Body of pancreas (tissue), 4 donors: Measurements from ENCODE around the gene AMH. TPM values are rescaled to one million over a fixed set of nuclear protein-coding genes. Genes with fewer than 3 reads are reported as not detected.

Source experiments
- ATAC-seq: fragments of 150-250 bp; one replicate; pipeline ENCODE4 v1.9.1; 2016
- DNase-seq, 4 donors: peaks; one replicate each; pipeline ENCODE4 v3.0.0-alpha.2; 2019
- H3K27ac ChIP-seq, 4 donors: fragments of 200-600 bp; sonication (generic); 1 replicate in 3 of 4; 2 replicates in 1 of 4; pipeline versions ENCODE4 v1.5.1 to v1.6.1; 2016 to 2019; ENCODE audit warnings: mild to moderate bottlenecking in 1 of 4, mixed read lengths in 1 of 4, moderate library complexity in 1 of 4
- H3K27me3 ChIP-seq, 2 donors: fragments of 200-600 bp; sonication (generic); one replicate each; pipeline ENCODE4 v1.6.0; 2016; ENCODE audit warnings: mild to moderate bottlenecking in 1 of 2
- H3K36me3 ChIP-seq, 2 donors: fragments of 200-600 bp; sonication (generic); replicated peaks in 1 of 2; 2 replicates each; pipeline ENCODE4 v1.5.1; 2016; ENCODE audit warnings: low read depth in 2 of 2; ENCODE audit not compliant: insufficient read depth in 1 of 2
- H3K4me1 ChIP-seq: fragments of 200-600 bp; sonication (generic); one replicate; pipeline ENCODE4 v1.6.0; 2016
- H3K4me3 ChIP-seq, 2 donors: fragments of 200-600 bp; sonication (generic); 1 replicate in 1 of 2; 2 replicates in 1 of 2; pipeline ENCODE4 v1.5.1; 2016 to 2019
- H3K9me3 ChIP-seq, 3 donors: fragments of 200-600 bp; sonication (generic); 1 replicate in 2 of 3; 2 replicates in 1 of 3; pipeline ENCODE4 v1.5.1; 2016
- POLR2A ChIP-seq, 3 donors: fragments of 450-650 bp; IDR thresholded peaks; one replicate each; pipeline ENCODE4 v1.6.1; 2016; ENCODE audit warnings: antibody characterized with exemption in 3 of 3, mild to moderate bottlenecking in 2 of 3
- WGBS, 2 donors: methylation state at CpG; one replicate each; pipeline ENCODE4 v1.1.5; 2017; 5-methylcytosine and 5-hydroxymethylcytosine counted together
- intact Hi-C: fragments of 100-400 bp; cut with DNase I; formaldehyde crosslinking; loops from one replicate; pipeline ENCODE4 v1.15.1; 2023
- total RNA-seq, 2 donors: library from RNA; depleted of rRNA; stranded (reverse); fragments of >200 nt; gene quantifications; one replicate each; pipeline ENCODE4 v1.1.0, GENCODE V29; 2016
- TF ChIP-seq, protein P1 (sequence below), 7 experiments: fragments of 450-650 bp in 4 of 7; fragments of 200-600 bp in 3 of 7; sonication (generic) in 3 of 7; IDR thresholded peaks; one replicate each; pipeline ENCODE4 v1.5.1; 2016 to 2019; ENCODE audit warnings: antibody characterized with exemption in 7 of 7

Gene AMH
- total RNA-seq, 2 donors from 2014 or later: 0.99 to 11.7 TPM

DNA sequence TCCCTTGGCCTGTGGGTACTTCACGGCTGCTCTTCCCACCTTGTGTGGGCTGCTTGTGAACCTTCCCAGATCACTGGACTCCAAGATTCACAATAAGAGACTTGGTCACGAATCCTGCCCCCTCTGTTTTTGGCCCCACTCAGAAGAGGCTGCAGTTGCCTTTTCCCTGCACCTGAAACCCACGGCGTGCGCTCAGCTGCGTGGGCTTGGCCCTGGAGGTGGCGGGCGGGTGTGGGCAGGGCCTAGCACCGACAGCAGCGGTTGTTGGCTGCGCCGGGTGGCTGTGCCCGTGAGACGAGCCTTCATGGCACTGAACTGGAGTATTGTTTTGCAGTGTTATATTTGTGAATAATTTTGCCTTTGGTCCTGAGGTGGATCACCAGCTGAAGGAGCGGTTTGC lies 46.8 kb upstream of the AMH start:
- Histone ChIP-seq H3K4me3 (no peak overlapping the region), H3K36me3 (peaks cover 0 to 2% of the 10 kb centered on the region in 2 donors), H3K27ac (no peak overlapping the region), H3K4me1 (no peaks in the 10 kb centered on the region), H3K27me3 (no peaks in the 10 kb centered on the region), H3K9me3 (no peaks in the 10 kb centered on the region)
- 90 to 94% methylated on average over 9 to 15 of the region's 15 CpGs for WGBS, 2 donors
- DNase-seq (no peak), ATAC-seq (no peak)
- intact Hi-C loops: no loop called here
- no peak for TF ChIP-seq POLR2A (IDR thresholded peaks at IDR 0.05)
- TF ChIP-seq, protein P1, sequence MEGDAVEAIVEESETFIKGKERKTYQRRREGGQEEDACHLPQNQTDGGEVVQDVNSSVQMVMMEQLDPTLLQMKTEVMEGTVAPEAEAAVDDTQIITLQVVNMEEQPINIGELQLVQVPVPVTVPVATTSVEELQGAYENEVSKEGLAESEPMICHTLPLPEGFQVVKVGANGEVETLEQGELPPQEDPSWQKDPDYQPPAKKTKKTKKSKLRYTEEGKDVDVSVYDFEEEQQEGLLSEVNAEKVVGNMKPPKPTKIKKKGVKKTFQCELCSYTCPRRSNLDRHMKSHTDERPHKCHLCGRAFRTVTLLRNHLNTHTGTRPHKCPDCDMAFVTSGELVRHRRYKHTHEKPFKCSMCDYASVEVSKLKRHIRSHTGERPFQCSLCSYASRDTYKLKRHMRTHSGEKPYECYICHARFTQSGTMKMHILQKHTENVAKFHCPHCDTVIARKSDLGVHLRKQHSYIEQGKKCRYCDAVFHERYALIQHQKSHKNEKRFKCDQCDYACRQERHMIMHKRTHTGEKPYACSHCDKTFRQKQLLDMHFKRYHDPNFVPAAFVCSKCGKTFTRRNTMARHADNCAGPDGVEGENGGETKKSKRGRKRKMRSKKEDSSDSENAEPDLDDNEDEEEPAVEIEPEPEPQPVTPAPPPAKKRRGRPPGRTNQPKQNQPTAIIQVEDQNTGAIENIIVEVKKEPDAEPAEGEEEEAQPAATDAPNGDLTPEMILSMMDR (IDR thresholded peaks at IDR 0.05): no peak

DNA sequence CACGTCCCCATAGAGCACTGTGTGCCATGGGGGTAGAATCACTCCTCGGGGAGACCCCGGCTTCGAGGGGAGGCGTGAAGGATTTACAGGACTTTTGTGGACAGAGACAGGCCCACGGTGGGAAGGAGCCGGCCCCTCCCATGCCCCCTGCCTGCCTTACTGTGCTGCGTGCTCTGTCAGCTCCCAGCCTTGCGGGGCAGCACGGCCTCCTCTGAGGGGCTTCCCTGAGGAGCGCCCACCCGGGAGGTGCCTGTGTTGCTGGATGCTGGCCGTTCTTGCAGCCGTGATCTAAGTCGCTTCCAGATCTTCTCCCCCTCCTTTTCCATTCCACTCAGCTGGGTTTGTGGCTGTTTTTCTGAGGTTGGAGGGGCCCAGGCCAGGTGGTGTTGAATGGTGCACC lies 42.1 kb upstream of the AMH start:
- intact Hi-C loops: no loop called here
- no peaks in the 10 kb centered on the region for H3K4me1 ChIP-seq
- peaks cover 0 to 16% of the 10 kb centered on the region in 2 donors for H3K36me3 ChIP-seq
- H3K27ac ChIP-seq: no peak overlapping the region
- no peak overlapping the region for H3K4me3 ChIP-seq
- no peak for DNase-seq
- ATAC-seq: no peak
- 75 to 92% methylated on average over 1 to 15 of the region's 15 CpGs for WGBS, 2 donors
- no peaks in the 10 kb centered on the region for H3K9me3 ChIP-seq
- TF ChIP-seq, protein P1 (IDR thresholded peaks at IDR 0.05): no peak
- TF ChIP-seq POLR2A (IDR thresholded peaks at IDR 0.05): no peak
- no peaks in the 10 kb centered on the region for H3K27me3 ChIP-seq

DNA sequence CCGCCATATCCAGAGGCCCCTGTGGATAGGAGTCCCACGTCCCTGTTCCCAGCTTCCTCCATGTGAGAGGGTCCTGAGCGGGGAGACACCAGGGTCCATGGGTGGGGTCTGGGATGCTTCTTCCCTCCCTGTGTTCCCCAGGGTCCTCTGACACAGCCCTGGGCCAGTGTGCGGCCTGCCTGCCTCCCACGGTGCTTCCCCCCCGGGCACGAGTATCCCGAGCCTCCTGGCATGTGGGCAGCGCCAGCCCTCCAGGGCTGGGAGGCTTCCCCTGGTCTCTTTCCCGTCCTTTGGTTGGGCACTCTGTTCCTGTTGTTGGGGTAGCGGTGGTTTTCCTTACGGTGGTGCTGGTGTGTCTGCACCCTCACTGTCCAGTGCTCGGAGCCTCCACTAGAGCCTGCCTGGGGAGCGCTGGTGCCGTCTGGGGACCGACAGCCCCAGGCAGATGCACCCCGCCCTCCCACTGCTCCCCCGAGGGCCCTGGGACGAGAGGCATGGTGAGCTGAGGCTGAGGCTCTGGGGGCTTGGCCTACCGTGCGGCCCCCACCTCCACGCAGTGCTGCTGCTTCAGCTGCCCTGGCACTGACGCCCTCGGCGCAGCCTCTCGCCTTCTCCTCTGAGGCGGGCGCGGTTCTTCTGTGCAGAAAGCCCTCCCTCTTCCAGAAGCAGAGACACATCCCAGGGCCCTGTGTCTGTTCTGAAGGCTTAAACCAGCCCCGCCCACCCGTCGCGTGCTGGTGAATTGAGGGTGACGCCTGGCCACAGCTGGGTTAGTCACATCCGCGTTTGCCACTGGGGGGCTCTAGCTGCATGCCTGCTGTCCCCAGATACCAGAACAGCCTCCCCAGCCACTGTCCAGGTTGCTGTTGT lies 40.9 kb upstream of the AMH start:
- Histone ChIP-seq H3K36me3 (peaks cover 0 to 18% of the 10 kb centered on the region in 2 donors), H3K27me3 (no peaks in the 10 kb centered on the region), H3K9me3 (no peaks in the 10 kb centered on the region), H3K27ac (no peak overlapping the region), H3K4me1 (no peaks in the 10 kb centered on the region), H3K4me3 (no peak overlapping the region)
- intact Hi-C loops: no loop called here
- ATAC-seq: peak; percentile 35
- TF ChIP-seq, protein P1 (IDR thresholded peaks at IDR 0.05): no peak
- TF ChIP-seq POLR2A (IDR thresholded peaks at IDR 0.05): no peak
- WGBS, 2 donors: 76 to 84% methylated on average over 20 to 34 of the region's 36 CpGs
- DNase-seq: peak in 3 of 4 donors; percentile 30 to 46 (median 33)

DNA sequence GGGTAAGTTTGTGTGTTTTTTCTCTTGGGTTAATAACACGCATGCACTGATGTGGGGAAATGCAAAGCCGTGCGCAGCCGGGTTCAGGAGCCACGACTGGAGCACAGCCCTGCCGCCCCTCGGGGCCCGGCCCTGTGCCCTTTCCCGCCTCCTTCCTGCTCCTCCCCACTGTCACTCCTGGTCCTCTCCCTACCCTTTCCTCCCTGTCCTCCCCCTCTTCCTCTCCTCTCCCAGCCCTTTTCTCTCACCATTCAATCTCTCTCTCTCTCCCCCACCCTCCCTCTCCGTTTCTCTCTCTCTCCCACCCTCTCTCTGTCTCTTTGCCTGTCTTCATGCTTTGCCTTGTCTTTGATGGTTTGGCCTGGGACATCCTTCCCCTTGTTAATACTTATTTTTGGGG lies 40.1 kb upstream of the AMH start:
- Histone ChIP-seq H3K36me3 (peaks cover 0 to 19% of the 10 kb centered on the region in 2 donors), H3K4me3 (no peak overlapping the region), H3K27me3 (no peaks in the 10 kb centered on the region), H3K27ac (no peak overlapping the region), H3K4me1 (no peaks in the 10 kb centered on the region), H3K9me3 (no peaks in the 10 kb centered on the region)
- DNase-seq (no peak), ATAC-seq (no peak)
- WGBS, 2 donors: 77 to 80% methylated on average over 10 of the region's 10 CpGs
- intact Hi-C loops: no loop called here
- TF ChIP-seq, protein P1 (IDR thresholded peaks at IDR 0.05): no peak
- TF ChIP-seq POLR2A (IDR thresholded peaks at IDR 0.05): no peak

DNA sequence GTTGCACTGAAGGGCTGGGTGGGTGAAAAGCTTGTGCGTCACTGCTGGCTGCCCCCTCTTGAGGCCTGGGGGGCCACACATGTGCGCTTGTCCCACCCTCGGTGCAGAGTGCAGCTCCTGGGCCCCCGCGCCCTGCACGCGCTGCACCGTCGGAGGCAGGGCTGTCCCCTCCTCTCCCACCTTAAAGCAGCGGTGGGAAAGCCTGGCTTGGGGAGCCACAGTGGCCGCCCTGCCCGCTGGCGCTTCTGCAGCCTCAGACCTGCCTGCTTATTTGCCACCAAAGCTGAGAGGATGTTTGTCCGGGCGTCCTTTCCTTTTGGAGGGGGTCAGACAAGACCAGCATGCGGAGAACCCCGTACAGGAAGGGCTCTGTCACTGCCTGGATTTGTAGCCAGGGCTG lies 39.7 kb upstream of the AMH start:
- Histone ChIP-seq H3K9me3 (no peaks in the 10 kb centered on the region), H3K27ac (no peak overlapping the region), H3K4me1 (no peaks in the 10 kb centered on the region), H3K27me3 (no peaks in the 10 kb centered on the region), H3K36me3 (peaks cover 0 to 22% of the 10 kb centered on the region in 2 donors), H3K4me3 (no peak overlapping the region)
- intact Hi-C loops: no loop called here
- DNase-seq (no peak), ATAC-seq (no peak)
- TF ChIP-seq, protein P1 (IDR thresholded peaks at IDR 0.05): no peak
- no peak for TF ChIP-seq POLR2A (IDR thresholded peaks at IDR 0.05)
- 88 to 93% methylated on average over 10 to 17 of the region's 17 CpGs for WGBS, 2 donors
